Cardiac muscle cell (in vitro differentiated cells and primary cell): ENCODE results near the gene DLK1. TPM values are rescaled to one million over a fixed set of nuclear protein-coding genes. Genes with fewer than 3 reads are reported as not detected.

Source experiments
- DNase-seq, 2 donors: peaks; one replicate each; pipeline versions ENCODE4 v3.0.0 to v3.0.0-alpha.2; 2010 to 2017; ENCODE audit warnings: low read depth in 1 of 2, low spot score in 1 of 2
- H3K27ac ChIP-seq: fragments of 200-600 bp; sonication (generic); 2 replicates; pipeline ENCODE4 v1.5.1; 2016
- H3K27me3 ChIP-seq: fragments of 200-600 bp; sonication (generic); 2 replicates; pipeline ENCODE4 v1.6.0; 2016; ENCODE audit warnings: control low read depth
- H3K36me3 ChIP-seq: fragments of 200-600 bp; sonication (generic); 2 replicates; pipeline ENCODE4 v1.5.1; 2016; ENCODE audit warnings: control low read depth
- H3K4me1 ChIP-seq: fragments of 200-600 bp; sonication (generic); 2 replicates; pipeline ENCODE4 v1.8.1; 2017; ENCODE audit warnings: low read depth, mild to moderate bottlenecking, mixed run types
- H3K4me3 ChIP-seq: fragments of 200-600 bp; sonication (generic); 2 replicates; pipeline ENCODE4 v1.5.1; 2016; ENCODE audit warnings: mild to moderate bottlenecking
- H3K9me3 ChIP-seq: fragments of 200-600 bp; sonication (generic); 2 replicates; pipeline ENCODE4 v1.5.1; 2017; ENCODE audit warnings: low read depth, mild to moderate bottlenecking, control low read depth
- CTCF ChIP-seq: IDR thresholded peaks from 2 replicates; pipeline ENCODE4 v1.5.1; 2012; ENCODE audit warnings: low read depth, mild to moderate bottlenecking, low read length
- polyA plus RNA-seq: library from polyadenylated mRNA; unstranded; fragments of >200 nt; fragmentation: Nextera tagmentation; extraction: Ambion mirVana; gene quantifications from 2 replicates; pipeline ENCODE4 v1.2.1, GENCODE V29; 2016
- total RNA-seq: library from RNA; depleted of rRNA; stranded (reverse); fragments of >200 nt; gene quantifications from 2 replicates; pipeline ENCODE4 v1.2.3, GENCODE V29; 2016

Gene DLK1
- total and polyA plus RNA-seq, 2 experiments from 2014 or later: 24.0 to 64.1 TPM

DNA sequence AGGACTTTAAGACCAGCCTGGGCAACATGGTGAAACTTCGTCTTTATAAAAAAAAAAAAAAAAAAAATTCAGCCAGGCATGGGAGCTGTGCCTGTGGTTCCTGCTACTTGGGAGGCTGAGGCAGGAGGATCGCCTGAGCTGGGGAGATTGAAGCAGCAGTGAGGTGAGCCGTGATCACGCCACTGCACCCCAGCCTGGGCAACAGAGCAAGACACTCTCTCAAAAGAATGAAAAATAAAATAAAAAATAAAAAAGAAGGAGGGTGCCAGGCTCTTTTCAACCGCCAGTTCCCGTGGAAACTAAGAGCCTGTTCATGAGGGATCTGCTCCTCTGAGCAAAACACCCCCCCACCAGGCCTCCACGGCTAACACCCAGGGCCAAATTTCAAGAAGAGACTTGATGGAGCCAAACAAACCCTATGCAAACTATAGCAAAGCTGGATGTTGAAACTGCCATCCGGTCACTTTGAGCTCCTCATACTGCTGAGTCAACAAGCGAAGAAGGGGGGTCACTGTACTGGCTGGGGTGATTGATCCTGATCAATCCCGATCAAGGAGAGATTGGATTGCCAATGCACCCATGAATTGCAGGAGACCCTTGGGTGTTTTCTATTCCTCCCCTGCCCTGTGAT, 23.4 kb downstream of the DLK1 start:
- Histone ChIP-seq H3K4me1 (no peaks in the 10 kb centered on the region), H3K27ac (no peak overlapping the region), H3K4me3 (no peak overlapping the region), H3K9me3 (no peaks in the 10 kb centered on the region), H3K36me3 (no peaks in the 10 kb centered on the region), H3K27me3 (no peaks in the 10 kb centered on the region)
- TF ChIP-seq CTCF: no peak
- no peak for DNase-seq

- H3K27ac ChIP-seq: no peak overlapping the region
- TF ChIP-seq CTCF: no peak
Observed at GRCh38 chr14:100750762-100751699, 24.3 kb downstream of the DLK1 start.

DNA sequence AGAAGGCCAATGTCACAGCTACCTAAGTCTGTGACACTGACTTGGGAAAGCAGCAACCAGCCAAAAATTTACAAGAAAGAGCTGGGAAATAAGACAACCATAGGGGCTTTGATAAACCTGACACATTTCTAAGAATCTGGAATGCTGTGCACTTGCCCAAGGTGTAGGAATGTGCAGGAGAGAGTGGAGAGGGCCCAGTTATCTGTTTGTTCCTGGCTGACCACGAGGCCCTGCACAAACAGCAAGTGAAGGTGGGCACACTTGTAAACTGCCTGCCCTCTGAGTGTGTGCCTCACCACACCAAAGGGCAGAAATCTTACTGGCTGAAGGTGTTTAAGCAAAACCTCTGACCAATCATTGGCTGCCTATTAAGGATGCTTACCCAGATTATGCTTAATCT, 27.3 kb downstream of the DLK1 start:
- DNase-seq: no peak

More at GRCh38 chr14:100750762-100751699, 24.3 kb downstream of the DLK1 start:
- Histone ChIP-seq H3K4me1 (no peaks in the 10 kb centered on the region), H3K9me3 (no peaks in the 10 kb centered on the region), H3K4me3 (no peak overlapping the region), H3K36me3 (no peaks in the 10 kb centered on the region), H3K27me3 (no peaks in the 10 kb centered on the region)
- DNase-seq: no peak

DNA sequence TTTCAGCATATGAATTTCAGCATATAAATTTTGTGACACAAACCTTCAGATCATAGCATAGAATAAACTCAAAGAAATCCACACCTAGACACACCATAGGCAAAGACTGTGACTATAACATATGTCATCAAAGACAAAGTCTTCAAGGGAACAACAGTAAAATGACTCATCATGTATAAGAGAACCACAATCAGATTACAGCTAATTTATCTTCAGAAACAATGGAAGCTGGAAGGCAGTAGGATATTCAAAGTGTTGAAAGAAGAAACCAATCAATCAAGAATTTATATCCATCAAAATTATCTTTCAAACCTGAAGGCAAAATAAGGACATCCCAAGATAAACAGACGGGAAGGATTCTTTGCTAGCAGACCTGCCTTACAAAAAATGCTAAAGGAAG, 29.0 kb downstream of the DLK1 start:
- H3K9me3 ChIP-seq: no peaks in the 10 kb centered on the region
- DNase-seq: no peak
- no peak for TF ChIP-seq CTCF
- H3K27ac ChIP-seq: no peak overlapping the region
- H3K27me3 ChIP-seq: no peaks in the 10 kb centered on the region
- no peaks in the 10 kb centered on the region for H3K4me1 ChIP-seq
- no peaks in the 10 kb centered on the region for H3K36me3 ChIP-seq
- no peak overlapping the region for H3K4me3 ChIP-seq

More for the DNA sequence above, 27.3 kb downstream of the DLK1 start:
- Histone ChIP-seq H3K27me3 (no peaks in the 10 kb centered on the region), H3K36me3 (no peaks in the 10 kb centered on the region), H3K27ac (no peak overlapping the region), H3K4me3 (no peak overlapping the region), H3K4me1 (no peaks in the 10 kb centered on the region), H3K9me3 (no peaks in the 10 kb centered on the region)
- no peak for TF ChIP-seq CTCF

DNA sequence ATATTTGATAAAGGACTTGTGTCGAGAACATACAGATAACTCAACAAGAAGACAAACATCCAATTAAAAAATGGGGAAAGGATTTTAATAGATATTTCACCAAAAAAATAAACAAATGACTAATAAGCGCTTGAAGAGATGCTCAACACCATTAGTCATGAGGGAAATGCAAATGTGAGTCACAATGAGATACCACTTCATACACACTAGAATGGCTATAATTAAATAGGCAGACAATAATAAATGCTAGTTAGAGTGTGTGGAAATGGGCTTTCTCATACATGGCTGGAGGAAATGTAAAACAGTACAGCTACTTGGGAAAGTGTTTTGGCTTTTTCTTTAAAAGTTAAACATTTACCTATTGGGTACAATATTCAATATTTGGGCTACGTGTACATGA, 34.8 kb downstream of the DLK1 start:
- TF ChIP-seq CTCF: no peak
- no peaks in the 10 kb centered on the region for H3K36me3 ChIP-seq
- no peaks in the 10 kb centered on the region for H3K4me1 ChIP-seq
- DNase-seq: peak in 1 of 2 donors; percentile 60
- H3K9me3 ChIP-seq: no peaks in the 10 kb centered on the region
- H3K27me3 ChIP-seq: no peaks in the 10 kb centered on the region
- no peak overlapping the region for H3K27ac ChIP-seq
- no peak overlapping the region for H3K4me3 ChIP-seq
